Thyroid gland (tissue), 4 donors: ENCODE data around the gene SPATA24. TPM values are rescaled to one million over a fixed set of nuclear protein-coding genes. Genes with fewer than 3 reads are reported as not detected.
A peak's percentile ranks its signal among the peaks of the same experiment; 100 is the strongest.
"Not testable (repeated sequence)": the region's sequence is repeated elsewhere in the genome, so short reads cannot be mapped to it uniquely, and the experiment has no call there.

Experiments
- DNase-seq, 2 donors: peaks; one replicate each; pipeline ENCODE4 v3.0.0-alpha.2; 2019
- H3K27ac ChIP-seq, 3 donors: fragments of 200-600 bp; sonication (generic); 1 replicate in 2 of 3; 2 replicates in 1 of 3; pipeline ENCODE4 v1.5.1; 2016 to 2019; ENCODE audit warnings: mild to moderate bottlenecking in 1 of 3, moderate library complexity in 1 of 3
- H3K27me3 ChIP-seq: fragments of 200-600 bp; sonication (generic); one replicate; pipeline ENCODE4 v1.5.1; 2019
- H3K36me3 ChIP-seq, 2 donors: fragments of 200-600 bp; sonication (generic); one replicate each; pipeline ENCODE4 v1.5.1; 2016 to 2019
- H3K4me1 ChIP-seq, 2 donors: fragments of 200-600 bp; sonication (generic); one replicate each; pipeline ENCODE4 v1.5.1; 2017 to 2019
- H3K4me3 ChIP-seq, 3 donors: fragments of 200-600 bp; sonication (generic); replicated peaks in 1 of 3; 1 replicate in 2 of 3; 2 replicates in 1 of 3; pipeline ENCODE4 v1.5.1; 2016; ENCODE audit warnings: mild to moderate bottlenecking in 1 of 3
- H3K9me3 ChIP-seq: fragments of 200-600 bp; sonication (generic); one replicate; pipeline ENCODE4 v1.5.1; 2017
- CTCF ChIP-seq, 6 experiments: fragments of 200-600 bp in 3 of 6; fragments of 450-650 bp in 3 of 6; sonication (generic) in 3 of 6; IDR thresholded peaks; one replicate each; pipeline ENCODE4 v1.5.1; 2016 to 2019; ENCODE audit warnings: antibody characterized with exemption in 6 of 6, mild to moderate bottlenecking in 2 of 6, inconsistent platforms in 1 of 6, moderate library complexity in 1 of 6
- POLR2A ChIP-seq, 2 donors: fragments of 450-650 bp; IDR thresholded peaks; one replicate each; pipeline ENCODE4 v1.6.1; 2017; ENCODE audit warnings: antibody characterized with exemption in 2 of 2, mild to moderate bottlenecking in 2 of 2, moderate library complexity in 1 of 2
- WGBS, 2 donors: methylation state at CpG; one replicate each; pipeline ENCODE4 v1.1.5; 2017; 5-methylcytosine and 5-hydroxymethylcytosine counted together
- intact Hi-C: fragments of 100-400 bp; cut with DNase I; formaldehyde crosslinking; loops from one replicate; pipeline ENCODE4 v1.15.1; 2023
- total RNA-seq, 4 donors: library from RNA; depleted of rRNA; stranded (reverse); fragments of >200 nt; gene quantifications; one replicate each; pipeline ENCODE4 v1.2.3, GENCODE V29; 2016

SPATA24 gene
- total RNA-seq, 4 donors from 2014 or later = 6.5 to 14.2 (median 7.3) TPM

- DNase-seq = peak; percentile 66 to 77
- H3K4me1 ChIP-seq = peaks cover 4 to 13% of the 10 kb centered on the region in 2 donors
- intact Hi-C loops = no loop called here
- whole genome bisulfite sequencing, 2 donors = 36 to 44% methylated on average over 7 of the region's 7 CpGs
- no peak for TF ChIP-seq CTCF (IDR thresholded peaks at IDR 0.05)
- no peak for TF ChIP-seq POLR2A (IDR thresholded peaks at IDR 0.05)
- no peaks in the 10 kb centered on the region for H3K36me3 ChIP-seq
- no peaks in the 10 kb centered on the region for H3K27me3 ChIP-seq
- no peak overlapping the region for H3K4me3 ChIP-seq
- H3K9me3 ChIP-seq = no peaks in the 10 kb centered on the region
- peak overlapping the region in 2 of 3 donors; percentile 2 to 68 for H3K27ac ChIP-seq
Measured at GRCh38 chr5:139445325-139446170, 41.7 kb upstream of the SPATA24 start.

- Histone ChIP-seq H3K27ac (no peak overlapping the region), H3K36me3 (no peaks in the 10 kb centered on the region), H3K4me3 (no peak overlapping the region), H3K4me1 (peaks cover 7 to 17% of the 10 kb centered on the region in 2 donors), H3K27me3 (no peaks in the 10 kb centered on the region), H3K9me3 (no peaks in the 10 kb centered on the region)
- no peak for TF ChIP-seq CTCF (IDR thresholded peaks at IDR 0.05)
- TF ChIP-seq POLR2A (IDR thresholded peaks at IDR 0.05) = no peak
- 78 to 84% methylated on average over 4 of the region's 4 CpGs for WGBS, 2 donors
- intact Hi-C loops = no loop called here
- DNase-seq = no peak
Measured at GRCh38 chr5:139443831-139444453, 40.1 kb upstream of the SPATA24 start.

DNA sequence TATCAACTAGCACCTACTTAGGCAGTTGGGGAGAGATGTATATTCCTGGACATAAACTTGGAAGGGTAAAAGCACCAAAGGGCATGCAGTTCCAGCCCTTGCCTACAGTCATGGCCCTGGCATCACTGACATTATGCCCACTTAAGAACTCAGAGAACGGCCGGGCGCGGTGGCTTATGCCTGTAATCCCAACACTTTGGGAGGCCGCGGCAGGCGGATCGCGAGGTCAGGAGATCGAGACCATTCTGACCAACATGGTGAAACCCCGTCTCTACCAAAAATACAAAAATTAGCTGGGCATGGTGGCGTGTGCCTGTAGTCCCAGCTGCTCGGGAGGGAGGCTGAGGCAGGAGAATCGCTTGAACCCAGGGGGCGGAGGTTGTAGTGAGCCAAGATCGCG lies 36.5 kb upstream of the SPATA24 start:
- H3K27me3 ChIP-seq, H3K36me3 ChIP-seq, H3K27ac ChIP-seq, DNase-seq, H3K9me3 ChIP-seq, H3K4me3 ChIP-seq, intact Hi-C loops, H3K4me1 ChIP-seq: not testable (repeated sequence)
- WGBS, 2 donors = 94 to 97% methylated on average over 17 of the region's 17 CpGs

DNA sequence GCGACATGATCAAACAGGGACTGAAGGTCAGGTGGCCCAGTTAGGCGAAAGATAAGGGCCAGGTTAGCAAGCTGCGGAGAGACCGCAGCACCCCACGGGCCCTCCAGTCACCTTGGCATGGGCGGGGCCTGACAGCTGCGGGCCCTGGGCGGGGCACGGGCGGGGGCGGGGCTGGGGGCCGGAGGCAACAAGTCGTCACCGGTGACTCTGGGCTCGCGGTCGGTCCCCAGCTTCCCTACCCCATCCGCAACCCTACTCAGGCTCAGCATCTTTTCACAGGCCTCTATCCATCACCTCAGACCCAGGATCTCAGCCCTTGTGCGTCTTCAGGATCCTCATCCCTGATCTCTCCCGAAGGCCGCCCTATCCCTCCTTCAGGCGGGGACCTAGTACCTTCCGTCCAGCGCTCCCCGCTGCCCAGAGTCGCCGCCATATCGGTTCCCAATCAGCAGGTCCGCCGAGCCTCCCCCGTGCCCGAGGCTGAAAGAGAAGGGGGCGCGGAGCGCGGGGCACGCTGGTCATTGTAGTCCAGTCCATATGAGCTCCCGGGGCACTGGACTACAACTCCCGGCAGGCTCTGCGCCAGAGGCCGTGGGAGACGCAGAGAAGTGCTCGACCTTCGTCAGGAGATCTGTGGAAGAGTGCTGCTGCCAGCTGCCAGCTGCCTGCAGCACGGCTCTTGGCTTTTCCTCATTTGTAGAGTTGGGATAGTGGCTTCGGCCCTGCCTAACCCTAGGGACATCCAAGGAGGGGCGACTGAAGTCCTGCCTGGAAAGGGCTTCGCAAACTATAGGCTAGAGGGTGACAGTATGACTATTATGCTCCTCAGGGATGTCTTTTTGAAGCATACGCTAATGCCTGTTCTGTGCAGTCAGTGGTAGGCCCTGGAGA lies 35.4 kb upstream of the SPATA24 start, which contains the start of gene DNAJC18:
DNAJC18 (minus strand) TSS at position 513 of the 891 bp plus-strand sequence; CDS start at position 433, 80 bp downstream.
- intact Hi-C loops = no loop called here
- H3K9me3 ChIP-seq = no peaks in the 10 kb centered on the region
- WGBS, 2 donors = 4 to 7% methylated on average over 22 to 28 of the region's 49 CpGs
- peak within 1 kb of the TSS; percentile 85 to 96 (median 92) for H3K27ac ChIP-seq
- peak; percentile 94 to 97 for DNase-seq
- H3K4me1 ChIP-seq = peaks cover 4 to 6% of the 10 kb centered on the region in 2 donors
- H3K4me3 ChIP-seq = peak within 1 kb of the TSS; percentile 36 to 60 (median 47)
- no peaks in the 10 kb centered on the region for H3K27me3 ChIP-seq
- H3K36me3 ChIP-seq = no peaks in the 10 kb centered on the region
- TF ChIP-seq CTCF (IDR thresholded peaks at IDR 0.05) (no peak), POLR2A (IDR thresholded peaks at IDR 0.05) (peak in 1 of 2 donors; percentile 76)

DNA sequence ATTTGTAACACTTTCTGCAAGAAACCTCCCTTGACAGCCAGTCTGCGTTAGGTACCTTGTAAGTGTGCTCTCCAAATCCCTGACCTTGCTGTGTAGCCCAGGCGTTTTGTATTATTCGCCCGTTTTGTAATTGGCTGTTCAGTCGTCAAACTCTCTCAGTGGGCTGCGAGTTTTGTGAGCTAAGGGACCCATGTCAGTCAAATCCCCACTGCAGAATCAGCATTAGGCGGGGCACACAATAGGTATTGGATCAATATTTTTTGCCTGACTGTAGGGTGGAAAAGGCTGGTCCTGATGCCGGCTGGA lies 34.8 kb upstream of the SPATA24 start:
- TF ChIP-seq CTCF (IDR thresholded peaks at IDR 0.05) (no peak), POLR2A (IDR thresholded peaks at IDR 0.05) (no peak)
- WGBS, 2 donors = 27 to 43% methylated on average over 8 of the region's 8 CpGs
- no peak for DNase-seq
- no peaks in the 10 kb centered on the region for H3K9me3 ChIP-seq
- intact Hi-C loops = no loop called here
- H3K27ac ChIP-seq = peak overlapping the region in 2 of 3 donors; percentile 92 to 96
- H3K4me1 ChIP-seq = peaks cover 4 to 6% of the 10 kb centered on the region in 2 donors
- H3K36me3 ChIP-seq = no peaks in the 10 kb centered on the region
- H3K27me3 ChIP-seq = no peaks in the 10 kb centered on the region
- H3K4me3 ChIP-seq = peak overlapping the region in 1 of 3 donors; percentile 60
